Measurements from ENCODE around the gene AMPH. TPM values are rescaled to one million over a fixed set of nuclear protein-coding genes. Genes with fewer than 3 reads are reported as not detected.

Gene AMPH
- total and polyA plus RNA-seq, 2 donors (not counting 1 experiment from before 2014, with no cell fraction given) = 2.4 to 3.6 TPM

- TF ChIP-seq CTCF (conservative IDR thresholded peaks at IDR 0.05 in 1 of 2, IDR thresholded peaks at IDR 0.05 in 1 of 2; ENCODE audit: low read depth in 1 of 2, low read length in 2 of 2) = no peak
- no peak for TF ChIP-seq EZH2 (IDR thresholded peaks at IDR 0.05; ENCODE audit: low read length, missing control alignments)
- DNase-seq (ENCODE audit: low read depth in 2 of 2) = no peak
- no peak overlapping the region for H3K27ac ChIP-seq (ENCODE audit: insufficient read depth, low read length)
- no peak overlapping the region for H3K4me3 ChIP-seq (replicated peaks in 1 of 4; ENCODE audit: control extremely low read depth in 1 of 4, insufficient read depth in 1 of 4, low read depth in 3 of 4, low read length in 4 of 4)
- H3K79me2 ChIP-seq (ENCODE audit: control insufficient read depth, insufficient read depth, low read length) = no peaks in the 10 kb centered on the region
- H3K27me3 ChIP-seq (ENCODE audit: control insufficient read depth, insufficient read depth, low read length) = no peaks in the 10 kb centered on the region
- H3K36me3 ChIP-seq (ENCODE audit: control insufficient read depth, insufficient read depth, low read length) = no peaks in the 10 kb centered on the region
- H3K4me1 ChIP-seq (ENCODE audit: control insufficient read depth, extremely low read depth, insufficient read depth, low read length) = no peaks in the 10 kb centered on the region
- no peak overlapping the region for H2AFZ ChIP-seq (ENCODE audit: low read length)
- no peak overlapping the region for H3K9ac ChIP-seq (ENCODE audit: insufficient read depth, low read length)
- H3K4me2 ChIP-seq (ENCODE audit: extremely low read depth, insufficient read depth, low read length) = no peak overlapping the region
- no peaks in the 10 kb centered on the region for H3K9me3 ChIP-seq (ENCODE audit: control insufficient read depth, insufficient read depth, low read depth, low read length)
- H4K20me1 ChIP-seq (ENCODE audit: control insufficient read depth, extremely low read depth, insufficient read depth, low read length) = no peaks in the 10 kb centered on the region
Measured at GRCh38 chr7:38482521-38482920, 148.7 kb downstream of the AMPH start.

- TF ChIP-seq CTCF (conservative IDR thresholded peaks at IDR 0.05 in 1 of 2, IDR thresholded peaks at IDR 0.05 in 1 of 2; ENCODE audit: low read depth in 1 of 2, low read length in 2 of 2) (no peak), EZH2 (IDR thresholded peaks at IDR 0.05; ENCODE audit: low read length, missing control alignments) (no peak)
- Histone ChIP-seq H3K4me1 (ENCODE audit: control insufficient read depth, extremely low read depth, insufficient read depth, low read length) (no peaks in the 10 kb centered on the region), H3K27ac (ENCODE audit: insufficient read depth, low read length) (no peak overlapping the region), H3K79me2 (ENCODE audit: control insufficient read depth, insufficient read depth, low read length) (no peaks in the 10 kb centered on the region), H4K20me1 (ENCODE audit: control insufficient read depth, extremely low read depth, insufficient read depth, low read length) (no peaks in the 10 kb centered on the region), H3K36me3 (ENCODE audit: control insufficient read depth, insufficient read depth, low read length) (no peaks in the 10 kb centered on the region), H3K4me2 (ENCODE audit: extremely low read depth, insufficient read depth, low read length) (no peak overlapping the region), H3K27me3 (ENCODE audit: control insufficient read depth, insufficient read depth, low read length) (no peaks in the 10 kb centered on the region), H3K9me3 (ENCODE audit: control insufficient read depth, insufficient read depth, low read depth, low read length) (no peaks in the 10 kb centered on the region), H2AFZ (ENCODE audit: low read length) (no peak overlapping the region), H3K9ac (ENCODE audit: insufficient read depth, low read length) (no peak overlapping the region), H3K4me3 (replicated peaks in 1 of 4; ENCODE audit: control extremely low read depth in 1 of 4, insufficient read depth in 1 of 4, low read depth in 3 of 4, low read length in 4 of 4) (no peak overlapping the region)
- no peak for DNase-seq (ENCODE audit: low read depth in 2 of 2)
Measured at GRCh38 chr7:38481401-38481800, 149.8 kb downstream of the AMPH start.

- Histone ChIP-seq H3K9ac (ENCODE audit: insufficient read depth, low read length) (no peak overlapping the region), H3K79me2 (ENCODE audit: control insufficient read depth, insufficient read depth, low read length) (no peaks in the 10 kb centered on the region), H3K9me3 (ENCODE audit: control insufficient read depth, insufficient read depth, low read depth, low read length) (no peaks in the 10 kb centered on the region), H3K4me3 (replicated peaks in 1 of 4; ENCODE audit: control extremely low read depth in 1 of 4, insufficient read depth in 1 of 4, low read depth in 3 of 4, low read length in 4 of 4) (no peak overlapping the region), H3K36me3 (ENCODE audit: control insufficient read depth, insufficient read depth, low read length) (no peaks in the 10 kb centered on the region), H3K27me3 (ENCODE audit: control insufficient read depth, insufficient read depth, low read length) (no peaks in the 10 kb centered on the region), H3K27ac (ENCODE audit: insufficient read depth, low read length) (no peak overlapping the region), H3K4me2 (ENCODE audit: extremely low read depth, insufficient read depth, low read length) (no peak overlapping the region), H2AFZ (ENCODE audit: low read length) (no peak overlapping the region), H4K20me1 (ENCODE audit: control insufficient read depth, extremely low read depth, insufficient read depth, low read length) (no peaks in the 10 kb centered on the region), H3K4me1 (ENCODE audit: control insufficient read depth, extremely low read depth, insufficient read depth, low read length) (no peaks in the 10 kb centered on the region)
- DNase-seq (ENCODE audit: low read depth in 2 of 2) = no peak
- no peak for TF ChIP-seq EZH2 (IDR thresholded peaks at IDR 0.05; ENCODE audit: low read length, missing control alignments)
- no peak for TF ChIP-seq CTCF (conservative IDR thresholded peaks at IDR 0.05 in 1 of 2, IDR thresholded peaks at IDR 0.05 in 1 of 2; ENCODE audit: low read depth in 1 of 2, low read length in 2 of 2)
Measured at GRCh38 chr7:38478404-38478803, 152.8 kb downstream of the AMPH start.
